ENCODE measurements around the gene CYLD. TPM values are rescaled to one million over a fixed set of nuclear protein-coding genes. Genes with fewer than 3 reads are reported as not detected.

The CYLD gene
- total and polyA plus RNA-seq, 8 donors = 6.2 to 30.3 (median 16.7) TPM

- Histone ChIP-seq H3K36me3 (no peaks in the 10 kb centered on the region), H3K27ac (no peak overlapping the region), H3K4me1 (no peaks in the 10 kb centered on the region), H3K27me3 (no peaks in the 10 kb centered on the region), H3K9me3 (no peaks in the 10 kb centered on the region), H3K4me3 (no peak overlapping the region)
- no peak for TF ChIP-seq CTCF (IDR thresholded peaks at IDR 0.05)
- intact Hi-C loops (cut with DNase I) = no loop called here
- whole genome bisulfite sequencing, 2 donors = 38 to 42% methylated on average over 1 of the region's 1 CpG
- no peak for DNase-seq
- FAIRE-seq = no peak
- ATAC-seq = no peak
These were observed 86.3 kb downstream of the CYLD start for GRCh38 chr16:50828164-50828702.

GRCh38 chr16:50830698-50831097, 88.8 kb downstream of the CYLD start:
- no peak overlapping the region for H3K4me3 ChIP-seq
- no peaks in the 10 kb centered on the region for H3K9me3 ChIP-seq
- ATAC-seq = no peak
- no peak for FAIRE-seq
- intact Hi-C loops (cut with DNase I) = no loop called here
- no peak overlapping the region for H3K27ac ChIP-seq
- no peaks in the 10 kb centered on the region for H3K27me3 ChIP-seq
- 85 to 88% methylated on average over 5 of the region's 5 CpGs for WGBS, 2 donors
- no peak for DNase-seq
- H3K4me1 ChIP-seq = no peaks in the 10 kb centered on the region
- H3K36me3 ChIP-seq = no peaks in the 10 kb centered on the region
- TF ChIP-seq CTCF (IDR thresholded peaks at IDR 0.05) = no peak

GRCh38 chr16:50831751-50832150, 89.9 kb downstream of the CYLD start:
- H3K36me3 ChIP-seq = no peaks in the 10 kb centered on the region
- no peaks in the 10 kb centered on the region for H3K9me3 ChIP-seq
- intact Hi-C loops (cut with DNase I) = no loop called here
- no peaks in the 10 kb centered on the region for H3K27me3 ChIP-seq
- no peak for ATAC-seq
- no peak for TF ChIP-seq CTCF (IDR thresholded peaks at IDR 0.05)
- no peak for DNase-seq
- no peak overlapping the region for H3K27ac ChIP-seq
- no peak overlapping the region for H3K4me3 ChIP-seq
- WGBS, 2 donors = 83 to 97% methylated on average over 1 of the region's 1 CpG
- no peaks in the 10 kb centered on the region for H3K4me1 ChIP-seq
- FAIRE-seq = no peak

GRCh38 chr16:50833929-50834328, 92.0 kb downstream of the CYLD start:
- Histone ChIP-seq H3K4me3 (no peak overlapping the region), H3K36me3 (no peaks in the 10 kb centered on the region), H3K4me1 (no peaks in the 10 kb centered on the region), H3K9me3 (no peaks in the 10 kb centered on the region), H3K27ac (no peak overlapping the region), H3K27me3 (no peaks in the 10 kb centered on the region)
- no peak for DNase-seq
- no peak for TF ChIP-seq CTCF (IDR thresholded peaks at IDR 0.05)
- intact Hi-C loops (cut with DNase I) = no loop called here
- ATAC-seq = no peak
- FAIRE-seq = no peak
- 79 to 86% methylated on average over 3 of the region's 3 CpGs for WGBS, 2 donors

GRCh38 chr16:50834701-50835100, 92.8 kb downstream of the CYLD start:
- 72 to 83% methylated on average over 4 of the region's 4 CpGs for WGBS, 2 donors
- ATAC-seq = no peak

More at GRCh38 chr16:50834701-50835100, 92.8 kb downstream of the CYLD start:
- no peaks in the 10 kb centered on the region for H3K36me3 ChIP-seq
- no peak overlapping the region for H3K27ac ChIP-seq
- H3K4me3 ChIP-seq = no peak overlapping the region
- TF ChIP-seq CTCF (IDR thresholded peaks at IDR 0.05) = no peak
- intact Hi-C loops (cut with DNase I) = no loop called here
- H3K4me1 ChIP-seq = no peaks in the 10 kb centered on the region
- no peaks in the 10 kb centered on the region for H3K27me3 ChIP-seq
- FAIRE-seq (no peak), DNase-seq (no peak)
- no peaks in the 10 kb centered on the region for H3K9me3 ChIP-seq
